Measurements from ENCODE around the gene RNF217. TPM values are rescaled to one million over a fixed set of nuclear protein-coding genes. Genes with fewer than 3 reads are reported as not detected.

RNF217 gene
- polyA plus RNA-seq, 1 experiment = 18.6 TPM

DNA sequence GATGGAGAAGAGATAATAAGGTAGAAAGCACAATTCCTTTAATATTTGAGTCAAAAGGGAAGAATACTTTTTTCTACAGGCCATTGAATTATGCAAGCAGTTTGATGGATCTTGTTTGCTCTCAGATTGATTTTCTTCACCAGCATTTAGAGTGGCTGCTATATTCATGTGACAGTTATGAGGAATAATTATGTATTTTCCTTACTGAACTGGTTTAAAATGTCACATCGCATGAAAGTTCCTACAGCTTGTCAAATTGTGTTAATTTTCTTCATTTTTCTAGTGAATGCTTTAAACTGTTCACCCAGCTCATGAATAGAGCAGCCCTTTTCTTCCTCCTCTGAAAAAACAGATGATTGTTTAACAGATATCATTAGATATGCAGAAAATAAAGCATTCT lies 153.9 kb downstream of the RNF217 start:
- POLR2A ChIA-PET = no interaction called here
- CTCF ChIA-PET = interaction anchor here (0.9 to 1.4 kb wide), 3 partner anchors 9 to 250 kb away, joined by 3 to 4 read pairs (median 3); partner anchors contain the start of gene RNF217
- no peak for DNase-seq (ENCODE audit: low read depth)
- TF ChIP-seq, protein P1, sequence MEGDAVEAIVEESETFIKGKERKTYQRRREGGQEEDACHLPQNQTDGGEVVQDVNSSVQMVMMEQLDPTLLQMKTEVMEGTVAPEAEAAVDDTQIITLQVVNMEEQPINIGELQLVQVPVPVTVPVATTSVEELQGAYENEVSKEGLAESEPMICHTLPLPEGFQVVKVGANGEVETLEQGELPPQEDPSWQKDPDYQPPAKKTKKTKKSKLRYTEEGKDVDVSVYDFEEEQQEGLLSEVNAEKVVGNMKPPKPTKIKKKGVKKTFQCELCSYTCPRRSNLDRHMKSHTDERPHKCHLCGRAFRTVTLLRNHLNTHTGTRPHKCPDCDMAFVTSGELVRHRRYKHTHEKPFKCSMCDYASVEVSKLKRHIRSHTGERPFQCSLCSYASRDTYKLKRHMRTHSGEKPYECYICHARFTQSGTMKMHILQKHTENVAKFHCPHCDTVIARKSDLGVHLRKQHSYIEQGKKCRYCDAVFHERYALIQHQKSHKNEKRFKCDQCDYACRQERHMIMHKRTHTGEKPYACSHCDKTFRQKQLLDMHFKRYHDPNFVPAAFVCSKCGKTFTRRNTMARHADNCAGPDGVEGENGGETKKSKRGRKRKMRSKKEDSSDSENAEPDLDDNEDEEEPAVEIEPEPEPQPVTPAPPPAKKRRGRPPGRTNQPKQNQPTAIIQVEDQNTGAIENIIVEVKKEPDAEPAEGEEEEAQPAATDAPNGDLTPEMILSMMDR (IDR thresholded peaks at IDR 0.05; ENCODE audit: insufficient read depth, low read depth, low read length) = no peak
- Histone ChIP-seq H3K36me3 (ENCODE audit: control insufficient read depth, insufficient read depth, low read length) (no peaks in the 10 kb centered on the region), H3K4me3 (ENCODE audit: low read depth, low read length) (no peak overlapping the region), H3K27me3 (ENCODE audit: control insufficient read depth, insufficient read depth, low read length) (no peaks in the 10 kb centered on the region)

DNA sequence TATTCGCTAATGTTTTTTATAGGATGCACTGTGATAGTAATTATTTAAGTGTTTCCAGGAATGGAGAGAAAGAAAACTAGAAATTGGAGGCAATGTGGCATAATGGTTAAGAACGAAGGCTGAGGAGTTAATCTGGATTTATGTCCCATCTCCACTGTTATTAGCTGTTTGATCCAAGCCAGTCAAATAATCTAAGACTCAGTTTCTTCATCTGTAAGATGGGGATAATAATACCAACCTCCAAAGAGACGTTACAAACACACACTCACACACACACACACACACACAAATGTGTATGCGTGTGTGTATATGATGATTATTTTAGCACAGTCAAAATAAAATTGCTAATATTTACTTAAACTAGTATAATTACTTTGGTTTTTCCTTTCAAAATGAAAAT lies 154.5 kb downstream of the RNF217 start:
- POLR2A ChIA-PET = no interaction called here
- Histone ChIP-seq H3K4me3 (ENCODE audit: low read depth, low read length) (no peak overlapping the region), H3K27me3 (ENCODE audit: control insufficient read depth, insufficient read depth, low read length) (no peaks in the 10 kb centered on the region), H3K36me3 (ENCODE audit: control insufficient read depth, insufficient read depth, low read length) (no peaks in the 10 kb centered on the region)
- CTCF ChIA-PET = interaction anchor here (0.9 to 1.4 kb wide), 2 partner anchors 9 to 154 kb away, joined by 3 to 4 read pairs; partner anchors contain the start of gene RNF217
- no peak for DNase-seq (ENCODE audit: low read depth)
- TF ChIP-seq, protein P1 (IDR thresholded peaks at IDR 0.05; ENCODE audit: insufficient read depth, low read depth, low read length) = no peak

DNA sequence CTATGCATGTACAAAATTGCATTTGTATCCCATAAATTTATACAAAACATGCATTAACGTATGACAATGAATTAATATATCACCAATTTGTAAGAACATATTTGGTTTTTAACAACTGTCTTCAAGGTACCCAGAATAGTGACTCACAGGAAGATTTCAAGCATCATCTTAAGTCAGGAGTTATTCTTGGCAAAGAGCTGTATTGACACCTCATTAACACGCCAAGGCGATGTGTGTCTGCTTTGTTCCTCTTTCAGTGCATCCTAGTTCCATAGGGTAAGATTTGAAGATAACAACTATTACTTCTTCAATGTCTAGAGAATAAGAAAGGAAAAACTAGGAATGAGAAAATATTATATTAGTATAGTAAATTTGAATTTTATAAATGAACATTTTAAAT lies 155.6 kb downstream of the RNF217 start:
- ChIA-PET POLR2A (no interaction called here), CTCF (interaction anchor here (0.7 kb wide), 1 partner anchor 240 kb away, joined by 3 read pairs; no protein-coding TSS in a partner anchor)
- no peak for DNase-seq (ENCODE audit: low read depth)
- TF ChIP-seq, protein P1 (IDR thresholded peaks at IDR 0.05; ENCODE audit: insufficient read depth, low read depth, low read length) = no peak
- H3K27me3 ChIP-seq (ENCODE audit: control insufficient read depth, insufficient read depth, low read length) = no peaks in the 10 kb centered on the region
- no peaks in the 10 kb centered on the region for H3K36me3 ChIP-seq (ENCODE audit: control insufficient read depth, insufficient read depth, low read length)
- no peak overlapping the region for H3K4me3 ChIP-seq (ENCODE audit: low read depth, low read length)

DNA sequence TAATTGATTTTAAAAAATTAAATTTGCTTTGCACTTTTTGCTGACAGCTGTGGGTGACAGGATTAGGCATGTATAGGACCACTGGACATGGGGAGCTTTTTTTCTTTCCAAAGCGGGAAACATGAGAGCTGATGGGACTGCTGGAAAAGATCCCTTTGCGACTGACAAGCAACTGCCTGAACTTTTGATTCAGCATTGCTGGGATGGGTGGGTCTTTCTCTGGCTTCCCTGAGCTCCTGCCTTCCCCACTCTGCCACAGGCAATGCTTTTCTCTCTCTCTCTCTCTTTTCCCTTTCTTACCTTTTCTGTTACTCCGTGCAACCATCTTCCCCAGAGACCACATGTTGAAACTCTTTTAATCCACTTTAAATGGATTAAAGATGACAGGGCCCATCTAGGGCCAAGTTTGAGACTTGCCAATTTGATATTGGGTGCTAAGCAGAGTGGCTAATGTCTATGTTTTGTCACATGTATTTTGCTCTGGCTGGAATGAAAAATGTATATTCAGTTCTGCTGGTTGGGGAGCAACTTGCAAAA lies 157.9 kb downstream of the RNF217 start:
- TF ChIP-seq, protein P1 (IDR thresholded peaks at IDR 0.05; ENCODE audit: insufficient read depth, low read depth, low read length) = no peak
- DNase-seq (ENCODE audit: low read depth) = no peak
- ChIA-PET CTCF (interaction anchor here (1.5 kb wide), 1 partner anchor 34 kb away, joined by 5 read pairs; the partner anchor contains the start of gene TPD52L1), POLR2A (no interaction called here)
- no peaks in the 10 kb centered on the region for H3K27me3 ChIP-seq (ENCODE audit: control insufficient read depth, insufficient read depth, low read length)
- H3K36me3 ChIP-seq (ENCODE audit: control insufficient read depth, insufficient read depth, low read length) = no peaks in the 10 kb centered on the region
- no peak overlapping the region for H3K4me3 ChIP-seq (ENCODE audit: low read depth, low read length)

DNA sequence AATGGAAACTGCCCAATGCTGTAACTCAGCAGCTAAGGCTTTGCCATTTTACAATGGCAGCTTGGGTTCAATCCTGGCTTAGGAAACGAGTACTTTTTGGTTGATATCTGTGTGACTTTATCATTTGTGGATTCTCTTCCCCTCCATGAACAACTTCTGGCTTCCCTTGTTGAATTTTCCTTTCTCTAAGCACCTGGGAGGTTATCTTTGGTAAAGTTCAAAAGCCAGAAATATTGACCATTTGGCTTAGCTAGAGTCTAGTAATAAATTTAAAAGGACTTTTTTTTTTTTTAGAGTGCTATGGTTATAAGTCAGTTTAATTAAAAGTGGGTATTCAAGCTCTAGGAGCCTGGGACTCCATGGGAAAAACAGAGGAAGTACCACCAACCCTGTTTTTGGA lies 159.7 kb downstream of the RNF217 start:
- no peaks in the 10 kb centered on the region for H3K36me3 ChIP-seq (ENCODE audit: control insufficient read depth, insufficient read depth, low read length)
- ChIA-PET CTCF (interaction anchor here (1.1 kb wide), 1 partner anchor 251 kb away, joined by 3 read pairs; no protein-coding TSS in a partner anchor), POLR2A (no interaction called here)
- TF ChIP-seq, protein P1 (IDR thresholded peaks at IDR 0.05; ENCODE audit: insufficient read depth, low read depth, low read length) = no peak
- H3K4me3 ChIP-seq (ENCODE audit: low read depth, low read length) = no peak overlapping the region
- H3K27me3 ChIP-seq (ENCODE audit: control insufficient read depth, insufficient read depth, low read length) = no peaks in the 10 kb centered on the region
- DNase-seq (ENCODE audit: low read depth) = no peak

Measured in BJ (cell line).